ENCODE data around the gene CDH23.

CDH23 gene

GRCh38 chr10:71746344-71747037 is 349.8 kb downstream of the CDH23 start:
- no peak for TF ChIP-seq CTCF (IDR thresholded peaks at IDR 0.05)

GRCh38 chr10:71747039-71747531 is 350.4 kb downstream of the CDH23 start:
- no peak for TF ChIP-seq CTCF (IDR thresholded peaks at IDR 0.05)

GRCh38 chr10:71747551-71748523 is 351.1 kb downstream of the CDH23 start:
- no peak for TF ChIP-seq CTCF (IDR thresholded peaks at IDR 0.05)

- TF ChIP-seq CTCF (IDR thresholded peaks at IDR 0.05): no peak
Measured at GRCh38 chr10:71748671-71749191, 352.0 kb downstream of the CDH23 start.

- no peak for TF ChIP-seq CTCF (IDR thresholded peaks at IDR 0.05)
Measured at GRCh38 chr10:71749396-71749795, 352.7 kb downstream of the CDH23 start.

- TF ChIP-seq CTCF (IDR thresholded peaks at IDR 0.05): no peak
Measured at GRCh38 chr10:71750124-71750841, 353.6 kb downstream of the CDH23 start.

GRCh38 chr10:71750986-71751385 is 354.3 kb downstream of the CDH23 start:
- TF ChIP-seq CTCF (IDR thresholded peaks at IDR 0.05): no peak

Measured in LNCAP (cell line).